Head of caudate nucleus (tissue), 42 donors: ENCODE results near the gene ALS2CL.
"Not testable (repeated sequence)": the region's sequence is repeated elsewhere in the genome, so short reads cannot be mapped to it uniquely, and the experiment has no call there.

Source experiments
- DNase-seq, 42 donors: peaks; one replicate each; pipeline versions ENCODE4 v3.0.0 to v3.0.0-alpha.2; 2020 to 2021; ENCODE audit warnings: mixed read lengths in 7 of 42
- intact Hi-C: fragments of 100-400 bp; cut with DNase I; formaldehyde crosslinking; loops from one replicate; pipeline ENCODE4 v1.15.0; 2022

ALS2CL gene

DNA sequence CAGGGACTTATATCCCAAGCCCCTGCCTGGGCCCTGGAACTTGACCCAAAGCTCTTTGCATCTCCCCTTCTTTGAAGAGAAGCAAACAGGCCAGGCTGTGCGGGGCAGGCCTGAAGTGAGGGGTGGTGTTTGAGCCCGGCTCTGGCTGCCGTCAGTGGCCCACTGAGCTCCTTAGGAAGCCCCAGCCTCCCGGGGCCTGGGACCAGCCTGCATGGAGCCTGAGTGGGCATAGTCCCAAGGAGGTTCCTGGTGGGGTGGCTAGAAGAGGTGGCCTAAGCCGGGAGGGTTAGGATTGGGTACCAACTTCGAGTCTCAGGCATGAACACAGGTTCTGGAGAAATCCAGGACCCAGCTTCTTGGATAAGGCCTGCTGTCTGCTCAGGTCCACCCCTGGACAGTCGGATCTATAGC is 14.1 kb upstream of the ALS2CL start:
- DNase-seq, result no peak
- intact Hi-C loops, result loop anchor here (5.0 to 10.0 kb wide), 3 partner anchors 157 to 607 kb away; partner anchors contain the start of gene MYL3

DNA sequence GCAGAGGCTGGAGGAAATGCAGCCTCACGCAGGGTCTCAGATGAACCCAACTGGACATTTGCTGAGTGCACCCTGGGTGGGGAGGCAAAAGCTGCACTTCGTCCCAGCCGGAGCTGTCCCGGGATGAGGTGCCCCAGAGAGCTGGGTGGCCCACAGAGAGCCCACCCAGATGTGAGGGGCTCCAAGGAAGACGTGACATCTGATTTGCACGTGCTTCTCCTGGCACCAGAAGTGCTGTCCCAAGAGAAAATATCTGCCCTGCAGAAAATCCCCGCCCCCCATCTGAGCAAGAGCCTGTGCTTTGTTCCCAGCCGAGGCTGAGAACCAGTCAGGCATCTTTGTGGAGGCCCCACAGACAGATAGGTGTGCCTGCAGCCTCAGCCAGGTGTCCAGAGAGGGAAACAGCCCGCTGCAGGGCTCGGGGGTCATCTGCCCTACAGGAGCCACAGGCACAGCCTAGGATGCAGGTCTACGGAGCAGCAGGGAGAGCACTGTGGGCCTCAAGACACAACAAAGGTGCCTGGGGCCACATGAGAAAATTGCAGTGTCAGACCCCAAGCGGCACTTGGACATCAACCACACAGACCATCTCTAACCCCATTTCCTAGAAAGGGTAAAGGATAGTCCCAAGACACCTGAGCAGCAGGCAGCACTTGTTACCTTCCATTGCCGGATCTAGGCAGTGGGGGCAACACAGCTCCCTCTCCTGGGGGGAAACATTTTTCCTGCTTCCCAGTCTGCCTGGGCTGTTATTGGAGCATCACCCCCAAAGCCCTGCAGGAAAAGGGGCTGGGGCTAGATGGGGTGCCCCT is 13.5 kb upstream of the ALS2CL start:
- DNase-seq, result no peak
- intact Hi-C loops, result loop anchor here (5.0 to 10.0 kb wide), 3 partner anchors 158 to 608 kb away; partner anchors contain the start of gene MYL3

DNA sequence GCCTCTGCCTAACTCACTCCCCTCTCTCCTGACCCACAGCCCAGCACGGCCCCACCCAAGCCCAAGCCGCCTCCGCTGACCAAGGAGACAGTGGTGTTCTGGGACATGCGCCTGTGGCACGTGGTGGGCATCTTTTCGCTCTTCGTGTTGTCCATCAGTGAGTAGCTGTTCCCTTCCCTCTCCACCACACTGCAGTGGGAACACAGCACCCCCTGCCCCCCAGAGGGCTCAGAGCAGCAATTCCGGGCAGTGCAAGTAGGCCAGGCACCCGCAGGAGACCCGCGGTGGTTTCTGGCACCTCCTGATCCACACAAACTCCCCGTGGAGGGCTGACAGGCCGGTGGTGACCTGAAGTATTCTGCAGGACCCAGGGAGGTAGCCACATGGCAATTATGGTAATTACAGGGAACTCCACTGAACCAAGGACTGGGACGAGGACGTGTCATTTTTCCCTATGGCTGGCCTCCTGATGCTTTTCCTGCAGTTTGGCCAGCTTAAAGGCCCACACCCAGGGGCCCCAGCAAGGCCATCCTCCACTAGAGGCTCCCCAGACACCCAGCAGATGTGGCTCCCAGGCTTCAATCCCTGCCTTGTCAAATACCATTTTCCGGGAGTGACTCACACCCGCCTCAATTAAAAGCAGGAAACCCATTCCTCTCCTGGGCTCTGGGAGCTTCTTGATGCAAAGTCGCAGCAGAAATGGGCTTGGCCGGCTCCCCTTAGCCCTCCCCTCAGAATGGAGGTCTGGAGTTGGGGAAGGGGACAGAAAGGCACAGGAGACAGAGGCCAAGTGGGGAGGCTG is 12.5 kb upstream of the ALS2CL start:
- no peak for DNase-seq

DNA sequence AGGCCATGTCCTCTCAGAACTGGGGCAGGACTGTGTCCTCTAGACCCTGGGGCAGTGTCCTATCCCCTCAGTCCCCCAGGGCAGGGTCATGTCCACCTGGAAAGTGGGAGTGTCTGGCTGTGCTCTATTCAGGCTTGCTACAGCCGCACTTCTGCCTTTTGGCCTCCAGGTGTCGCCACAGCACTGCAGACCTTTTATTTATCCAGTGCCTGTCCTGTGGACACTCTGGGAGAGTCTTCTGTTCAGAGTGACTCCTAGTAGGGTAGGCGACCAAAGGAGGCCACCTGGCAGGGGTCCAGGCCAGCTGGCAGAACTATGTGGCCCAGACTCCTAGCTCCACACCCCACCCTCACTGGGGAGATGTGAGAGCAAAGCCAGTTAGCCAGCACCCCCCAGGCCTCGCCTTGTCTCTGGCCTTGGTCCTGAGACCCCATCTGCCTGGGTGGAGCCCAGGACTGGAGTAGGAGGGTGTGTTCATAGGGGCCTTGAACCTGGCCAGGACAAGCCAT is 11.6 kb upstream of the ALS2CL start:
- DNase-seq, result peak; percentile 41 to 91 (median 78)
- intact Hi-C loops, result loop anchor here (5.0 to 10.0 kb wide), 3 partner anchors 160 to 610 kb away; partner anchors contain the start of gene MYL3

More for the DNA sequence above, 12.5 kb upstream of the ALS2CL start:
- intact Hi-C loops, result loop anchor here (5.0 to 10.0 kb wide), 3 partner anchors 159 to 609 kb away; partner anchors contain the start of gene MYL3

DNA sequence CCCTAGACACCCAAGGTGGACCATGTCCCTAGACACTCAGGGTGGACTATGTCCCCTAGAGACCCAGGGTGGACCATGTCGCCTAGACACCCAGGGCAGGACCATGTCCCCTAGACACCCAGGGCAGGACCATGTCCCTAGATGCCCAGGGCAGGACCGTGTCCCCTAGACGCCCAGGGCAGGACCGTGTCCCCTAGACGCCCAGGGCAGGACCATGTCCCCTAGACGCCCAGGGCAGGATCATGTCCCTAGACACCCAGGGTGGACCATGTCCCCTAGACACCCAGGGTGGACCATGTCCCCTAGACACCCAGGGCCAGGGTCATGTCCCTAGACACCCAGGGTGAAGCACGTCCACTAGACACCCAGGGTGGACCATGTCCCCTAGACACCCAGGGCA is 10.9 kb upstream of the ALS2CL start:
- DNase-seq, result not testable (repeated sequence)
- intact Hi-C loops, result loop anchor here (10.0 kb wide), 2 partner anchors 160 to 610 kb away; partner anchors contain the start of gene MYL3

DNA sequence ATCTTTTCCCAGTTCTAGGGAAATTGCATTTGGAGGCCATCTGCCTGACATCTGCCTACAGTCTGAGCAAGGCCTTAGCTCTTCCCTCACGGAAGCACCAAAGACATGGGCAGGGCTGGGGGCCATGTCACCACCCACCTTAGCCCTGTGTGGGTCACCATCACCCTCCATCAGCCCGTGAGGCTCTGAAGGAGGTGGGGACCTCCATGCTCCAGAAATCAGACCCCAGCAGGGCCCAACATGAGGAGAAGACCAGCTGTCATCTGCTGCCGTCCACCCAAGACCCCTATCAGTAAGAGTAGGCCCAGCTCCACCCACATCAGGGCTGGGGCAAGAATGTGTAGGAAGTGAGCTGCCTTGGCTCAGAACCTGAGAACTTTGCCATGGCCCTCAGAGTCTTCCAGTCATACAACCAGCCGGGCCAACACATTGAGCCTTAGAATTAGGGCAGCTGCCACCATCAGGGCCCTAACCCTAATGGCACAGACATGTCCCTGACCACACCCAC is 9.6 kb upstream of the ALS2CL start:
- no peak for DNase-seq
- intact Hi-C loops, result loop anchor here (10.0 kb wide), 2 partner anchors 162 to 612 kb away; partner anchors contain the start of gene MYL3

DNA sequence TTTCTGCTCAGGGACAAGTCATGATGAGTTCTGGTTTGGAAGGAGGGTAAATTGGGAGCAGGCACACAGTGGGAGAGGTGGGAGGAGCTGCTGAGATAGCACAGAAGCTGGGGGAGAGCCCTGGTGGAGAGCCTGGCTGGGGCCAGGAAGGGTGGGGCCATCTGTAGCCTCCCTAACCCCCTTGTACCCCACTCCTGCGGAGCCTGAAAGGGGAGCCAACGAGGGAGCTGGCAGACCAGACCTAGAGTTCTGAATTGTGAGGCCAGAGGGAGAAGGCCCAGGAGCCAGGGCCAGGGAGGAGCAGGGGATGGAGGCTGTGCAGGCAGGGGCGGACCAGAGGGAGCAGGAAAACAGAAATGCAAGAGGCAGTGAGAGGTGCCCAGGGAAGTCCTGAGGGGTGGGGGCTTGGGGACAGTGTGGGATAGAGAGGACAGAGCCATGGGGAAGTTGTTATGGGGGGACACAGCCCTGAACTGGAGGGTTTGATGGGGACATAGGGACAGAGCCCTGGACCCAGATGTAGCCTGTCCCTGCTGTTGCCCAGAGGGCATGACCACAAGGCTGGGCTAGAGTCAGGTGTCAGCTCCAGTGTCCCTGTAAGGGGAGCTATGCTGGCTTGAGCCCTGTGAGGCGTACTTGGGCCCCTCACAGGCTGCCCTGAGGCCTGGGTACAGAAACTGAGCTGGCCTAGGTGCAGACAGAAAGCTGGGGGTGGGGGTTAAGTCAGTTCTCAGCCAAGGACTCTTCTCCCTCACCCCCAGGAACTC is 8.9 kb upstream of the ALS2CL start:
- intact Hi-C loops, result loop anchor here (10.0 kb wide), 2 partner anchors 162 to 612 kb away; partner anchors contain the start of gene MYL3
- peak in 1 of 42 donors; percentile 34 for DNase-seq

DNA sequence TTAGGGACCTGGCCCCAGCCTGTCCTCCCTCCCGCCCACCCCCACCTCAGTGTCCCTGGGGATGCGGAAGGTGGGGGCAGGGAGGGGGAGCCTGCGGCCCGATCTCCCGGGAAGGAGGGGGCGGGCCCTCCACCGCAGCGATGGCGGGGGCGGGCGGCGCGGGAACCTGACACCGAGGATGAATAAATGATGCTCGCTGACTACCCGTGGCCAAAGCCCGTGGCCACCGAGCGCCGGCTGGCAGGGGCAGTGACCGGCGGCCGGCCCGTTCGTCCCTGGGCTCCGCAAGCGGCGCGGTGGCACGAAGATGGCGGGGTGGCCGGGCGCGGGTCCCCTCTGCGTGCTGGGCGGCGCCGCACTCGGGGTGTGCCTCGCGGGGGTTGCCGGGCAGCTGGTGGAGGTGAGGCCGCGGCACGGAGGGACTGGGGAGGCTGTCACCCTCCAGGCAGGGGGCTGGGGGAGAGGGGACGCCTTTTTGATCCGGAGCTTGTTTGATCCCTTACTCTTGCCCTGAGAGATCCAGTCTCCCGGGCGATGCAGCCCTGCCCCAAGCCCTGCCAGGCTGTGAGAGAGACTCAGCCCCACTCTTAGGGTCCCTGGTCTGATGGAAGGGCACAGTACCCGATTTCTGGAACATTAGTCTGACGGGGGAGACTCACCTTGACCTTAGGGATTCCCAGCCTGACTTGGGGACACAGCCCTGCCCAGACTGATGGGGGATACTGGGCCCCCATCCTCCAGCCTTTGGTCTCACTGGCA is 7.9 kb upstream of the ALS2CL start, which contains the start of gene TMIE:
TMIE (plus strand) TSS at position 212 of the 759 bp plus-strand sequence; CDS start at position 308, 96 bp downstream.
- intact Hi-C loops, result loop anchor here (10.0 kb wide), 2 partner anchors 163 to 613 kb away; partner anchors contain the start of gene MYL3
- DNase-seq, result peak in 8 of 42 donors; percentile 11 to 52 (median 34)

DNA sequence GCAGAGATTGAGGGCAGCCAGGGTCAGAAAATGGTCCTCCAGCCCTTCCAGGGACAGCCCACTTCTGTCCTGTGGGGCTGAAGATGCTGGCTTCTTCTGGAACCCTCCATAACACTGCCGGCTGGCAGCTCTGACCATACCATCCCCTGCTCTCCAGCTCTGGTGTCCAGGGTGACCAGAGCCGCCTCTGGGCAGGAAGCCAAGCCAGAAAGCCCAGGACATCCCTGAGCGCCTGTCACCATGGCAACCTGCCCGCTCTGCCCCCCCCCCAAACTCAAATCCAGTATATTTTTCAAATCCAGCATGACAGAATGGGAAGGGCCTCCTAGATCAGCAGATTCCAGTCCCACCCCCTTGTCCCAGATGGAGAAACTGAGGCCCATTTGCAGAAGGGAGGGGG is 7.3 kb upstream of the ALS2CL start:
- DNase-seq, result peak in 36 of 42 donors; percentile 5 to 69 (median 48)
- intact Hi-C loops, result loop anchor here (10.0 kb wide), 2 partner anchors 164 to 614 kb away; partner anchors contain the start of gene MYL3

DNA sequence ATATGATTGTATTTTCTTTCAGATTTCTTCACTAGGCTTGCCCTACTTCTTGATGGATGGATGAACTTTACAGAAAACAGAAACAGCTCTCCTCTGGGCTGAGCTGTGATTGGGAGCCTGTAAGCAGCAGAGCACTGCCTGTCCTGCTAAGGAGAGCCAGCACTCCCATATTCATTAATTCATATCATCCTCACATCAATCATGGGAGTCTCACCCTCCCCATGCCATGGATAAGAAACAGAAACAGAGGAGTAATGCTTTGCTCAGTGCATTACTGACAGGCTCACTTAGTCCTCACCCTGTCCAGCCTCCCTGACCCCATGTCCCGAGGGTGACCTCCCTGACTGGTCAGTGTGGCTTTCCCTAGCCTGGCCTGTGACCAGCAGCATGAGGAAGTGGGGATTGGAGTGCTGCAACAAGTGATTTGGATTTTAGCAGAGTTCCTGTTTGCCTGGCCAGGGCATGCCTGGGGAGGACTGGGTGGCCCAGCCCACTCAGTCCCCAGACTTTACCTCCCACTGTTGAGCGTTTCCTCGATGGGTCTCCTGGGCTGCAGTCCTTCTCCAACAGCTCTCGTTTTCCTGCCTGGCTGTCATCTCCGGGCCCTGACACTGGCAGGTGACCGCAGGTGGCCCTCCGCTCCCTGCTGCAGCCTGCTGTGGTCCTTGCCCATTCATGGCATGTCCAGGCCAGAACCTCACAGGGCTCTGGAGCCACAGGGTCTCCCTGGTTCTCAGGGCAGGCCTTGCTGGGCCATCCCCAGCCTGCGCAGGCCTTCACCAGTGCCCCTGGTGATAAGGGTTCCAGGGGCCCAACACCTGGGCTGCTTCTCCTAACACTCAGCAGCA is 6.4 kb upstream of the ALS2CL start:
- intact Hi-C loops, result loop anchor here (10.0 kb wide), 2 partner anchors 165 to 615 kb away; partner anchors contain the start of gene MYL3
- peak in 29 of 42 donors; percentile 17 to 64 (median 36) for DNase-seq

DNA sequence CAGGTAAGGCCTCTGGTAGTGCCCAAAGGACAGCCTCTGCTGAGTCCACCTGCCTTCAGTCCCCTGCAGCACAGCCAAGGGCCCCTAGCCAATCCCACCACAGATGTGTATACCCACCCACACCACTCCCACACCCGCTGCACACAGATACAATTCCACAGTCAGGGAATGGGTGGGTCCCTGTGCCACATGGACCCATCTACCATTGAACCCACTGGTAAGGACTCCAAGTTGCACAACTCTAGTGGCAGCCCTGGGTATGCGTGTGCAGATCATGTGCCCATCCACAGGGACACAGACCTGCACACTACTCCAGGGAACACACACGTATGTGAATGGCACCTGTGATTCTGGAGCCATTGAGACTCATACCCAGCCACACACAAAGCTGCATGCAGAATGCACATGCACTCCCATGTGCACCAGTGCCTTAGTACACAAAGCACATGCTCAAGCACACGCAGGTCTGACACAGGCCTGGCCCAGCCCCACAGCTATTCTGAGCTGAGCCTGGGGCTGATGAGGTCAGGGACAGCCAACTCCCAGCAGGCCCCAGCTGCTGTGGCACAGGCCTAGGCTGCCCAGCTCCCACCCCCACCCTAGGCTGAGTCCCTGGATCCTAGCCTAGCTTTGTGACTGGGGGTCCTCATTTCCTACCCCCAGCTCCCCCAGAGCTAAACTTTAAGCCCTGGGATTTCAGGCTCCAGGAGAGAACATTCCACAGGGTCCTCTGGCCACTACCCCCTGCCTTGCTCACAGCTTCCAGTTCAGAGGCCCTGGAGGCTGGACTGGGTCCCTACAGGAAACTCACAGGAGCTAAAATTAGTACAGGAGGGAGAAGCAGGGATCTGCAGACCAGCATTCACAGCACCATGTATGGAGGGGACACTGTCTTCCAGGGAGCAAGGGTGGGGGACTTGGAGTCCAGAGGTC is 2.7 kb upstream of the ALS2CL start:
- intact Hi-C loops, result no loop called here
- DNase-seq, result no peak

DNA sequence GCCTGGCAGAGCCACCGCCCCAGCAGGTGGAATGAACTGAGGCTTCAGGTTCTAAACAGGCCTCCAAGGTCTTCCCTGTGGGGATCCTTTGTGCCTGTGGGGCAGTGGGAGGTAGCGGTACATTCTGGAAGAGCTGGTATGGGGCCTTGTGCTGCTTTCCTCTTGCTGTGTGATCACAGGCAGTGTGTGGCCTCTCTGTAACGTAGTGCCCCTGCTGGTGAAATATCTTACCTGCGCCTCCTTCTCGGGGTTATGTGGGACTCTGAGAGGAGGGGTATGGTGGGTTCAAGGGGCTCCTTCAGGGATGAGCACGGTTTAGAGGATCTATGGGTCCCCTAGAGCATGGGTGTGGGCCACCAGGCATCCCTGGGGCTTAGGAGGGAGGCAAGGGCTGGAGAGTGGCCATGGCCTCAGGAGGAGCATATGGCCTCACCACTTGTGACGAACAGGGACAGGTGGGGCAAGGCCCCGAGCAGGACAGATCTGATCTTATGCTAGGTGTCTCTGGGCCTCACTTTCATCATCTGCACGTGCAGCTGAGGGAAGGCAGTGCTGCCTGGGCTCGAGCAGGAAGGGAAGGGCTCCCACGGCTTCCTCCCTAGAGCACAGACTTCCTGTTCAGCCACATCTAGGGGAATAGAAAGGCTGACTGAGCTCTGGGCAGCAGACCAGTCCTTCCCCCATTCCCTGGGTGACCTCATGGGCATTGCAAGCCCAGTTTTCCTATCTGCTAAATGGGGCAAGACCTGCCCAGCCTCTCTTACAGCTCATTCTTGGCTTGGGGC is 1.9 kb upstream of the ALS2CL start:
- peak in 26 of 42 donors; percentile 8 to 64 (median 34) for DNase-seq
- intact Hi-C loops, result no loop called here

DNA sequence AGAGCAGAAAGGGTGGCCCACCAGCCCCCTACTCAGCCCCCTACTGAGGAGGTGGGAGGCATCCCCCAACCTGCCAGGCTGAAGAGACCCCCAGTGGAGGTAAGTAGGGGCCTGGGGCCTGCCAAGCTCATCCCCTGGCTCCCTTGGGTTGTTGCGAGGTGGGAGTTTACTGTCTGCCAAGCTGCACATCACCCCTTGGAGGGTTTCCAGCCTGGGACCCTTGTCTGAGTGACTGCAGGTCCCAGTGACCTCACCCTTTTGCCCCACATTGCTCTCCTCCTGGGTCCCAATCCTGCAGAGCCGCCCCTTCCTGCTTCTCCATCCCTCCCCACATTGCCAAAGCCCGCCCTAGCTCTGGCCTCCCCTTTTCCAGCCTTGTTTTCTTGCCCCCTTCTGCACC is 1.0 kb upstream of the ALS2CL start:
- intact Hi-C loops, result no loop called here
- no peak for DNase-seq

DNA sequence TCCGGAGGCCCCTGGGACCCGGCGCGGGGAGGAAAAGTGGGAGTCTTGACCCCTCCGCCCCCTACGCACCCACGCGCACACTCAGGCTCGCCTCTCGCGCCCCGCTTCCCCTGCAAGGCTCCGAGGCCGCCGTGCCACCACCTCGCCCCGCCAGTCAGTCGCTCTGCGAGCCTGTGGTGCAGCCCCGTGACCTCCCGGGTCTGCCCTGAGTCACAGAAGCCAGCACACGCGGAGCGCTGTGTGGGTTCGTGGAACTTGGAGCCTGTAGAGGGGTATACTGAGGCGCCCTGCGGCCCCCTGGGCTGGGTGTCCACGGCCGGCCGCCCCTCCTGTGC is 380 bp upstream of the ALS2CL start:
- intact Hi-C loops, result no loop called here
- peak in 2 of 42 donors; percentile 6 to 11 for DNase-seq

DNA sequence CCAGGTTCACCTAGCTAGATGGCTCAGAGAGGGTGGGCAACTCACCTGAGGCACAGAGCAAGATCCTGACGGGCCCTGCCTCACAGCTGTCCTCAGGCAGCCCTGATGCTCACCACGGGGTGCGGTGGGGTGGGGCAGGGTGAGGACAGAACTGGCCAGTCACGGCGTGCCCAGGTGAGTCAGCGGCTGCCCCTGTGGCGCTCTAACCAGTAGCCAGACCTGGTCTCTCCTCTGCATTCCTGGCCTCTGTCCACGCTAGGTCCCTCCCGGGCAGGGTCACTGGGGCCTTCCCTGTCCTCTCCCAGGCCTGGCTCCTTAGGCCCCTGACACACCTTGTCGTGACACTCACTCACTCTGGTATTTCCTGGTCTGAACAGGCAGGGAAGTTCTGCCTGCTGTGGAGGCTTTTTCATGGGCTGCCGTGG is 901 bp downstream of the ALS2CL start:
- intact Hi-C loops, result no loop called here
- no peak for DNase-seq
